GM18526 (cell line): ENCODE measurements around the gene LRRC66.

ENCODE experiments used
- POLR2A ChIP-seq: IDR thresholded peaks from 3 replicates; pipeline ENCODE4 v1.6.1; 2011; ENCODE audit not compliant: insufficient read length; ENCODE audit errors: extremely low read depth

LRRC66 gene

GRCh38 chr4:52019936-52020657 lies at the start of gene LRRC66:
LRRC66 (minus strand) TSS chr4:52020363; CDS start chr4:52017613, 2,750 bp downstream.
- TF ChIP-seq POLR2A: no peak

- no peak for TF ChIP-seq POLR2A
These were observed 49.4 kb upstream of the LRRC66 start for GRCh38 chr4:52069571-52069970.

- no peak for TF ChIP-seq POLR2A
These were observed 39.2 kb upstream of the LRRC66 start for GRCh38 chr4:52059372-52059771.

- TF ChIP-seq POLR2A: no peak
These were observed 38.1 kb upstream of the LRRC66 start for GRCh38 chr4:52058275-52058674.

GRCh38 chr4:52057196-52057595 lies 37.0 kb upstream of the LRRC66 start:
- no peak for TF ChIP-seq POLR2A

- no peak for TF ChIP-seq POLR2A
These were observed 34.1 kb upstream of the LRRC66 start for GRCh38 chr4:52054254-52054653.

- TF ChIP-seq POLR2A: no peak
These were observed 32.3 kb upstream of the LRRC66 start for GRCh38 chr4:52052475-52052780.

- no peak for TF ChIP-seq POLR2A
These were observed 31.7 kb upstream of the LRRC66 start for GRCh38 chr4:52051615-52052474.

GRCh38 chr4:52051213-52051614 lies 31.1 kb upstream of the LRRC66 start, which contains the start of gene SPATA18:
SPATA18 (plus strand) TSS chr4:52051304; CDS start chr4:52051705, 401 bp downstream.
- TF ChIP-seq POLR2A: no peak

- TF ChIP-seq POLR2A: no peak
These were observed 29.1 kb upstream of the LRRC66 start for GRCh38 chr4:52049266-52049665.

- no peak for TF ChIP-seq POLR2A
These were observed 24.9 kb upstream of the LRRC66 start for GRCh38 chr4:52045028-52045427.

- peak; percentile 32 for TF ChIP-seq POLR2A
These were observed 18.1 kb upstream of the LRRC66 start, which contains the start of gene SGCB for GRCh38 chr4:52038103-52038912. SGCB (minus strand) TSS chr4:52038299; CDS start chr4:52038259, 40 bp downstream.

- TF ChIP-seq POLR2A: no peak
These were observed 17.5 kb upstream of the LRRC66 start for GRCh38 chr4:52037689-52038102.

GRCh38 chr4:52036886-52037530 lies 16.8 kb upstream of the LRRC66 start:
- TF ChIP-seq POLR2A: no peak

GRCh38 chr4:52035190-52035589 lies 15.0 kb upstream of the LRRC66 start:
- no peak for TF ChIP-seq POLR2A
